Occipital lobe (tissue), 2 donors: ENCODE data around the gene CSF1R. TPM values are rescaled to one million over a fixed set of nuclear protein-coding genes. Genes with fewer than 3 reads are reported as not detected.

Experiments used
- DNase-seq: peaks from one replicate; lab custom pipeline; 2025; lab: John Stamatoyannopoulos, UW
- total RNA-seq: library from RNA; depleted of rRNA; stranded (reverse); fragments of >200 nt; gene quantifications from one replicate; pipeline ENCODE4 v1.2.3, GENCODE V29; 2014

The CSF1R gene
- total RNA-seq, 1 donor from 2014 or later, result 8.3 TPM

- no peak for DNase-seq
These were observed 15.5 kb downstream of the CSF1R start for GRCh38 chr5:150070821-150071220.

DNA sequence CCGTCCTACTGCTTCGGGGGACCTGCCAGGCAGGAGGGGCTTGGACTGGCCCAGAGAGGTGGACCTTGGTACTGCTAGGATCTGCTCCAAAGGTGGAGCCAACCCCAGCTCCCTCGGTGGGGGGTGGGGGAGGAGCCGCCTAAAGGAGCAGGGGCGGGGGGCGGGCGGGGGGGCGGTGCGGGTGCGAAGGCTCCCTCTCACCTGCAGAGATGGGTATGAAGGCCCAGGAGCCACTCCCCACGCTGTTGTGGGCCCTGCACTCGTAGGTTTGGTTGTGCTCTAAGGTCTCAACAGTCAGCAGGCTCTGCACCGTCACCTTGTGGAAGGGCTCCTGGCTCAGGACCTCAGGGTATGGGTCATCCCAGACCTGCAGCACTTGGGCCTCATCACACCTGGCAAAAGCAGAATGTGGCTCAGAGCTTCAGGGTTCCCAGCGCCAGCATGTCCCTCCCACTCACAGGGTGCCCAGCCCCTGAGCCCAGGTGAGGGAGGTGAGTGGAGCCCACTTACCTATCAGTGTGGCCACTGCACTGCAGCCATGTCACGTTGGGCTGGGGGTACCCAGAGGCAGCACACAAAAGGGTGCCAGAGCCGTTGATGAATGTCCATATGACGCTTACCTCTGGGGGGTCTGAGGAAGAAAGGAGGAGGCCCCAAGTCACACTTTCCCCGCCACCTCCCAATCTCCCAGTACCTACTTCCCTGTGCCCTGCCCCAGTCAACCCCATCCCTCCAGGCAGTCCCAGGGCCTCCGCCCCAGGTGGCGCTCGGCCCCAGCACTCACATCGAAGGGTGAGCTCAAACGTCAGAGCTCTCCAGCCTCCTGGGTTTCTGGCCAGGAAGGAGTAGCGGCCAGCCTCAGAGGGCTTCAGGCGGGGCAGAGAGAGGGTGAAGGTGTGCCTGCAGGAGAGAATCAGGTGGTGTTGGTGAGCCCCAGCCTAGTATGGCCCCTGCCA is 16.4 kb downstream of the CSF1R start:
- DNase-seq, result no peak

- no peak for DNase-seq
These were observed 17.3 kb downstream of the CSF1R start for GRCh38 chr5:150068961-150069645.

- no peak for DNase-seq
These were observed 17.9 kb downstream of the CSF1R start for GRCh38 chr5:150068472-150068871.

DNA sequence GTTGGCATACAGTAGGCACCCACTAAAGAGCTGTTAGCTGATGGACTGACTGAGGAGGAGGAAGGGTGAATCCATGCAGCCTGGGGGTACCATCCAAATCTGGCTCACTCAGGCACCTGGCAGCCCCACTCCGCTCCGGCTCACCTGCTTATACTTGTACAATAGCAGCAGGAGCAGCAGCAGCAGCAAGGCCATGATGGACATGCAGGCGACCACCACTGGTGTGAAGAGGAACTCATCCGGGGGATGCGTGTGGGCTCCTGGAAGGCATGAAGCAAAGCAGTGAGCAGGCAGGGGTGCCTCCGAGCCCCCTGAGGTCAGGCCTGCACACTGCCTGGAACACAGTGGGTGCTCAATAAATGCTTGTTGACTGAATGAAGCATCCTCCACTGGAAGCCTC is 18.3 kb downstream of the CSF1R start:
- DNase-seq, result no peak

- no peak for DNase-seq
These were observed 18.9 kb downstream of the CSF1R start for GRCh38 chr5:150067405-150067960.

DNA sequence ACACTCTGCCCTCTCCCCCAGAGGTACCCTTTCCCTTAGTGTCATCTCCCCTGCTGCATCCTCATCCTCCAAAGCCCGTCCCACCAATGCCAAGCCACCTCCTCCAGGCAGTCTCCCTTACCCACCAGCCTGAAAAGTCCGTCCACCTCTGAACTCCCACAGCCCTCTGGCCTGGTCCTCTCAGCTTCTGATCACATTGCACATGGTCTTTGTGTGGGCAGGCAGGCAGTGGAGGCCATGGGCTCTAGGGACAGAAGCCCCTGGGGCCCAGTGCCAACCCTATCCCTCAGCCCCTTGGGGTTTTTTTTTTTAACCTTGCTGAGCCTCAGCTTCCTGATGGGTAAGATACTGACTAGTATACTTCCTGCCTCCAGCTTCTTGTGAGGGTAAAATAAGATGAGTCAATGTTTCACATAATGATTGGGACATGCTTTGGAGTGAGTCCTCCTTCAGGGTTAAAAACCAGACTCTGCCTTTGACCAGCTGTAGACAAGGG is 19.4 kb downstream of the CSF1R start:
- no peak for DNase-seq

GRCh38 chr5:150066436-150066835 is 19.9 kb downstream of the CSF1R start:
- DNase-seq, result no peak

DNA sequence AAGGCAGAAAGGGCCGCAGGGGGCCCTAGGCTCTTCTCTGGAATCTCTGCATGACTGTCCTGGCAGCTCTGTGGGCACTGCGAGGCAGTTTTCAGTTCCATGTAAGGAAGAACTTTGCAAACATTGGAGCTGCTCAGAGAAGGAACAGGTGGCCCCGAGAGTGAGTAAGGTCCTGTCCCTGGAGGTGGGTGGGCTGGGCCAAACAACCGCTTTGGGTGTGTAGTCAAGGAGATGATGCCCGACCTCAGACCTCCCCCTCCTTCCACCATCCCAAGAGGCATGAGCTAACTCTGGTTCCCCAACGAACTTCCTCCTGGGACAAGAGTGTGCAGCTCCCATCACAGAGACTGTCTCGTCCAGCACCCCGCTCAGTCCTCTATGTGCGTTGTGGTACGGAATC is 20.5 kb downstream of the CSF1R start:
- no peak for DNase-seq

DNA sequence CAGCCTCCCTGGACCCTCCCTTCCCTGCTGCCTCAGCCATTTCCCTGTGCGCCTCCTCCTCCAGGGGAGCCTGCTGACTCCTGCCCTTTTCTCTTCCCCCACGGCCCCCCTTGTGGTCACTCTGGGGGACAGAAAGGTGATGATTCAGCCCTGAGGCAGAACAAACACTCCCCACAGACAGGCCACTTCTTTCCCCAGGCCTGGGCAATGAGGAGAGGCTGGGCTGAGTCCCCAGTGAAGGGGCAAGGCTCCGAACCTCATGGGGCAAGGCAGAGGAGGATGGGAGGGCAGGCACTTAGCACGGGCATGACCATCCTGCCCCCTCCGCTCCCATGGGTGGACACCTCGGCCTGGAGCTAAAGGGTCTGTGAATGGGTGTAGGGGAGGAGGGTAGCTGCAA is 21.0 kb downstream of the CSF1R start:
- no peak for DNase-seq

- no peak for DNase-seq
These were observed 21.6 kb downstream of the CSF1R start for GRCh38 chr5:150064681-150065220.

GRCh38 chr5:150063638-150064037 is 22.7 kb downstream of the CSF1R start:
- no peak for DNase-seq

- DNase-seq, result no peak
These were observed 24.0 kb downstream of the CSF1R start for GRCh38 chr5:150062216-150062922.

GRCh38 chr5:150061538-150061995 is 24.8 kb downstream of the CSF1R start:
- DNase-seq, result no peak

DNA sequence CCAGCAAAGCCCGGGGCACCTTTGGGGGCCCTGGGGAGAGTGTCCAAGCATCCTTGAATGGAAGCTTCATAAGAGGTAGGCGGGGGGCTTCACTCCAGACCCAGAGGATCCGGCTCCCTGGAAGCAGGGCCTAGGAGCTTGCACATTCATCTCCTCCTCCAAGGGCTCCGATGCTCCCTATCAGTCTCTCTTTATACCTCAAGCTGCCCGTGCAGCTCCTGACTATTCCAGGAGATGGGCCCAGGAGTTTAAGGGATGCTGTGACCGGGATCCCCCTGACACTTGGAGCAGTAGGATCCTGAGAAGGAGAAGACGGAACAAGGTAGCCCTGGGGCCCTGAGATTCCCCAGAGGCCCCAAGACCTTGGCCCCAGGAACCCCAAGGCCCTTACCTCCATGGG is 25.9 kb downstream of the CSF1R start:
- DNase-seq, result no peak

DNA sequence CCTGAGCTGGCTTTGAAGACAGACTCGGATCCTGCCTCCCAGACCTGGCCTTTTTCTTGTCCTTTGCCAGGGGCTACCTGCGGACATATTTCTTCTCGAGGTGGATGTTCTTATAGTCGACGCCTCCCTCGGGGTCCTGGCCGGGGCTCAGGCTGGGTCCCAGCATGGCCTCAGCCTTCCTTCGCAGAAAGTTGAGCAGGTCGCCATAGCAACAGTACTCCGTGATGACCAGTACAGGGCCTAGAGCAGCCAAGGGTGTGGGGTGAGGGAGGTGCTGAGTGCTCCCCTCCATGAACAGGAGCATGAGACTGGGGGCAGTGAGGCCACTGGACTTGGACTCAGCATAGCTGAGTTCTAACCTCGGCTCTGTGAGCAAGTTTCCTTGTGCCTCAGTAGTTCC is 26.7 kb downstream of the CSF1R start:
- DNase-seq, result no peak

GRCh38 chr5:150058480-150059126 is 27.8 kb downstream of the CSF1R start:
- no peak for DNase-seq

- DNase-seq, result no peak
These were observed 28.4 kb downstream of the CSF1R start for GRCh38 chr5:150057996-150058395.

DNA sequence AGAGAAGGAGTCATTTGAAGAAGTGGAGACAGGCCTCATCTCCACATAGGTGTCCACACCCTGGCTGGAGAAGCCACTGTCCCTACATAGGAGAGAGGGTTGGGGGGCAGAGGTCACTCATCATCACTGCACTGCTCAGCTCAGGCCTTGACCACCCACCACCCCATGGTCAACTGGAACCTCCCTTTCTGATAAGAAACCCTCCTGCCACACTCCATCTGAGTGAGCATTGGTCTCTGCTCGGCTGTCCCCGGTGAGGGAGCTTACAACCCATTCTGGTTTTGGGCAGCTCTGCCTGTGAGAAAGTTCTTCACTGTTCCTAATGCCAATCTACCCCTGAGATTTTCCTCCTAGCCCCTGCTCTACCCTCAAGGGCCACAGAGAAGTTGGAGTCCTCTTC is 28.8 kb downstream of the CSF1R start:
- no peak for DNase-seq

DNA sequence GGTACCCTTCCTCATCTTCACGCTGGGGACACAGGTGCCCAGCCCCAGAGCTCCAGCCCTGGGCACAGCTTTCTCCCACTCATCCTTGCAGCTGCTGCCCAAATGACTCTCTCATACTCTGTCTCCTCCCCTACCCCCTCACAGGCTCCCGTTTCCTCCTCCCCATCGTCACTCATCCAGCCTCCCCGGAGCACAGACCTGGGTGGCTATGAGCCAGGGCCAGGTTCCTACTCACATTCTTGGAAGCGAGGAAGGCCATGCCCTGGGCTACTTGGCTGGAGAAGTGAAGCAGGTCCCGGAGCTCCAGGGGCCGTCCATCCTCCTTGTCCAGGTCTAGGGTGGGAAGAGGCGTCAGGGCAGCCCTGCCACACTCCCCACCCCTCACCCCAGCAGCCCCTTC is 29.3 kb downstream of the CSF1R start:
- DNase-seq, result no peak

DNA sequence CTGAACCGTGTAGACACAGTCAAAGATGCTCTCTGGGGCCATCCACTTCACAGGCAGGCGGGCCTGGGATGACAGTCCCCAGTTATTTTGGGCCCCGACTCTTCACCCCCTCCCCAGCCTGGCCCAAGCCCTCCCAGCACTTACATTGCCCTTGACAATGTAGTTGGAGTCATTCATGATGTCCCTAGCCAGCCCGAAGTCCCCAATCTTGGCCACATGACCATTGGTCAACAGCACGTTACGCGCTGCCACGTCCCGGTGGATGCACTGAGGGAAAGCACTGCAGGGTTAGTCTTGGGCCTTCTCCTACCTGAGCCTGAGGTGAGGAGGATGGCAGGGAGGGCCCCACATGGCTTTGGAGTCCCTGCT is 30.3 kb downstream of the CSF1R start:
- no peak for DNase-seq
